HepG2 (cell line): ENCODE results near the gene CD101. TPM values are rescaled to one million over a fixed set of nuclear protein-coding genes. Genes with fewer than 3 reads are reported as not detected.

Experiments
- CEBPB ChIP-seq: IDR thresholded peaks from 2 replicates; pipeline ENCODE4 v1.6.1; 2011; ENCODE audit warnings: low read depth, low read length, improper control_type of control experiment, borderline replicate concordance
- FOXJ3 ChIP-seq: sonication (generic); formaldehyde crosslinking; IDR thresholded peaks from 2 replicates; pipeline ENCODE4 v1.4.0; 2020; ENCODE audit warnings: missing genetic modification reagents, mild to moderate bottlenecking, borderline replicate concordance
- HHEX ChIP-seq: IDR thresholded peaks from 2 replicates; pipeline ENCODE4 v1.6.1; 2016; ENCODE audit warnings: control low read depth
- HNRNPLL ChIP-seq: fragments of 200-400 bp; formaldehyde crosslinking; IDR thresholded peaks from 2 replicates; pipeline ENCODE4 v1.6.1; 2017; ENCODE audit warnings: mild to moderate bottlenecking, low read depth, low read length; ENCODE audit not compliant: poor library complexity, severe bottlenecking
- KDM6A ChIP-seq: IDR thresholded peaks from 2 replicates; pipeline ENCODE4 v1.6.1; 2016; ENCODE audit warnings: low read depth
- NFE2L1 ChIP-seq: sonication (generic); formaldehyde crosslinking; IDR thresholded peaks from 2 replicates; pipeline ENCODE4 v1.4.0; 2020; ENCODE audit warnings: missing genetic modification reagents, mild to moderate bottlenecking, borderline replicate concordance
- POLR2AphosphoS2 ChIP-seq: IDR thresholded peaks from 2 replicates; pipeline ENCODE4 v1.6.1; 2011; ENCODE audit warnings: low read depth, low read length, improper control_type of control experiment
- PPARG ChIP-seq: conservative IDR thresholded peaks from 2 replicates; pipeline ENCODE4 v1.6.1; 2016; ENCODE audit warnings: missing biosample characterization, missing genetic modification reagents
- SNRNP70 ChIP-seq: fragments of 200-400 bp; formaldehyde crosslinking; IDR thresholded peaks from 2 replicates; pipeline ENCODE4 v1.6.1; 2017; ENCODE audit warnings: mild to moderate bottlenecking, low read depth, low read length, moderate library complexity
- ZFP62 ChIP-seq: sonication (generic); formaldehyde crosslinking; IDR thresholded peaks from 2 replicates; pipeline ENCODE4 v1.4.0; 2020; ENCODE audit warnings: missing genetic modification reagents
- ZFX ChIP-seq: sonication (generic); formaldehyde crosslinking; IDR thresholded peaks from 2 replicates; pipeline ENCODE4 v1.4.0; 2020; ENCODE audit warnings: mild to moderate bottlenecking, low read depth, missing genetic modification reagents, moderate library complexity
- ZNF225 ChIP-seq: sonication (generic); formaldehyde crosslinking; IDR thresholded peaks from 2 replicates; pipeline ENCODE4 v1.4.0; 2020; ENCODE audit warnings: mild to moderate bottlenecking, missing genetic modification reagents
- ZNF253 ChIP-seq: sonication (generic); formaldehyde crosslinking; IDR thresholded peaks from 2 replicates; pipeline ENCODE4 v1.8.0; 2022; ENCODE audit warnings: mild to moderate bottlenecking, missing genetic modification reagents, borderline replicate concordance
- ZNF274 ChIP-seq: sonication (generic); formaldehyde crosslinking; IDR thresholded peaks from 2 replicates; pipeline ENCODE4 v1.5.1; 2020; ENCODE audit warnings: mild to moderate bottlenecking, missing genetic modification reagents
- ZNF510 ChIP-seq: sonication (generic); formaldehyde crosslinking; IDR thresholded peaks from 2 replicates; pipeline ENCODE4 v1.4.0; 2020; ENCODE audit warnings: low read depth, mild to moderate bottlenecking, missing genetic modification reagents
- ZNF589 ChIP-seq: sonication (generic); formaldehyde crosslinking; conservative IDR thresholded peaks from 2 replicates; pipeline ENCODE4 v1.8.0; 2022; ENCODE audit warnings: mild to moderate bottlenecking, moderate library complexity, missing genetic modification reagents
- ZNF781 ChIP-seq: sonication (generic); formaldehyde crosslinking; IDR thresholded peaks from 2 replicates; pipeline ENCODE4 v1.5.1; 2020; ENCODE audit warnings: borderline replicate concordance, mild to moderate bottlenecking, missing genetic modification reagents; ENCODE audit errors: not compliant biosample characterization
- polyA plus RNA-seq, 8 experiments: library from polyadenylated mRNA; depleted of rRNA in 3 of 8; stranded (reverse) in 7 of 8; unstranded in 1 of 8; fragments of >200 nt; fragmentation: Illumina TruSeq in 4 of 8; extraction: Trizol in 4 of 8; gene quantifications; 2 replicates each; pipeline versions ENCODE4 v1.2.1 to v1.2.3, GENCODE V29; 2011 to 2016; ENCODE audit warnings: low read depth in 4 of 8, missing spikeins in 1 of 8, mixed read lengths in 1 of 8; ENCODE audit not compliant: insufficient read depth in 1 of 8
- total RNA-seq, 5 experiments: library from RNA; depleted of rRNA; stranded (reverse); fragments of >200 nt; fragmentation: Illumina TruSeq; extraction: Trizol; gene quantifications; 2 replicates each; pipeline ENCODE4 v1.2.3, GENCODE V29; 2016; ENCODE audit warnings: low read depth in 1 of 5
- TF ChIP-seq, protein P1 (sequence below): sonication (generic); formaldehyde crosslinking; IDR thresholded peaks from 2 replicates; pipeline ENCODE4 v1.9.0; 2021; ENCODE audit warnings: missing genetic modification reagents, borderline replicate concordance
- TF ChIP-seq, protein P2 (sequence below), 2 experiments: sonication (generic) in 1 of 2; formaldehyde crosslinking in 1 of 2; IDR thresholded peaks; 2 replicates each; pipeline versions ENCODE4 v1.4.0 to v1.6.1; 2018 to 2020; ENCODE audit warnings: missing genetic modification reagents in 2 of 2, borderline replicate concordance in 1 of 2, low read depth in 1 of 2, mild to moderate bottlenecking in 1 of 2, missing biosample characterization in 1 of 2
- TF ChIP-seq, protein P3 (sequence below): sonication (generic); formaldehyde crosslinking; IDR thresholded peaks from 2 replicates; pipeline ENCODE4 v1.4.0; 2020; ENCODE audit warnings: low read depth, mild to moderate bottlenecking, missing genetic modification reagents
- TF ChIP-seq, protein P4 (sequence below): IDR thresholded peaks from 2 replicates; pipeline ENCODE4 v1.6.1; 2012; ENCODE audit warnings: low read depth, low read length, improper control_type of control experiment
- TF ChIP-seq, protein P5 (sequence below): sonication (generic); formaldehyde crosslinking; IDR thresholded peaks from 2 replicates; pipeline ENCODE4 v1.5.0; 2020; ENCODE audit warnings: mild to moderate bottlenecking, missing genetic modification reagents

CD101 gene
- total and polyA plus RNA-seq, 2 of the 13 experiments (the other 11 are each of a cell fraction or from before 2014, with no cell fraction given), result 0.05 to 0.09 TPM

DNA sequence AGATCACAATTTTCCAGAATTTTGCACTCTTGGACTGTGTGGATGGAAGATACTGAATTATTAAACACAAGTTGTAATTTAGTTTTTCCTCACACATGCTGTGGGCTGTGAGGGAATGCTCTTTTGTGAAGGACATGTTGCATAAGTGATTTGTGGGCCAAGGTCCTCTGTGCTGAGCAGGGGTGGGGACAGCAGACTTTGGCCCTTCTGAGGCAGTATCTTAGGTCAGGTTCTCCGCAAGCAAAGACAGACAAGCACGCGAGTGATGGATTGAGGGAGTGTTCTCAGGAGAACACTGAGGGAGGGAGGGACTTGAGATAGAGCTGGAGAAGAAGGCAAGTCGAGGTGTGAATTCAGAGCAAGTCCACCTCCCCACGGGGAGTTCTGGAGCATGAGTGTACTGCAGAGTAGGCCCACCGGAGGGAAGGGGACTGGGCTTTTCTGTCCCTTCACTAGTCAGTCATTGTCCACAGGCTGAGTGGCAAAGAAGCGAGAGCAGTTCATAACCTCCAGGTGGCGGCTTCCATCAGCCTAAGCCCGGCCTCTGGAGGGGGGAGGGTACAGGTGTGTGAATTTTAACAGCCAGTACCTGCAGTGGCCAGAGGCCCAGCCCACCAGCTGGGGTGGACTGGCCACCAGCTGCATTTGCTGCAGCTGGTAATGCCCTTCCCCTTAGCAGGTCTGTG lies 19.1 kb upstream of the CD101 start (continued):
- TF ChIP-seq POLR2AphosphoS2 (no peak), NFE2L1 (CRISPR knock-in tag) (no peak), ZNF253 (CRISPR knock-in tag) (no peak), PPARG (CRISPR knock-in tag) (no peak), HNRNPLL (no peak), ZNF781 (CRISPR knock-in tag) (no peak), HHEX (CRISPR knock-in tag) (no peak), FOXJ3 (no peak), ZNF225 (no peak), ZFX (no peak), ZNF274 (CRISPR knock-in tag) (no peak), ZFP62 (CRISPR knock-in tag) (no peak), CEBPB (peak; percentile 74; the same call in 1 of the 2 replicates), SNRNP70 (no peak), ZNF510 (no peak), ZNF589 (CRISPR knock-in tag) (no peak), KDM6A (no peak)
- TF ChIP-seq, protein P1, sequence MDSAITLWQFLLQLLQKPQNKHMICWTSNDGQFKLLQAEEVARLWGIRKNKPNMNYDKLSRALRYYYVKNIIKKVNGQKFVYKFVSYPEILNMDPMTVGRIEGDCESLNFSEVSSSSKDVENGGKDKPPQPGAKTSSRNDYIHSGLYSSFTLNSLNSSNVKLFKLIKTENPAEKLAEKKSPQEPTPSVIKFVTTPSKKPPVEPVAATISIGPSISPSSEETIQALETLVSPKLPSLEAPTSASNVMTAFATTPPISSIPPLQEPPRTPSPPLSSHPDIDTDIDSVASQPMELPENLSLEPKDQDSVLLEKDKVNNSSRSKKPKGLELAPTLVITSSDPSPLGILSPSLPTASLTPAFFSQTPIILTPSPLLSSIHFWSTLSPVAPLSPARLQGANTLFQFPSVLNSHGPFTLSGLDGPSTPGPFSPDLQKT (CRISPR knock-in tag), result no peak
- TF ChIP-seq, protein P2, sequence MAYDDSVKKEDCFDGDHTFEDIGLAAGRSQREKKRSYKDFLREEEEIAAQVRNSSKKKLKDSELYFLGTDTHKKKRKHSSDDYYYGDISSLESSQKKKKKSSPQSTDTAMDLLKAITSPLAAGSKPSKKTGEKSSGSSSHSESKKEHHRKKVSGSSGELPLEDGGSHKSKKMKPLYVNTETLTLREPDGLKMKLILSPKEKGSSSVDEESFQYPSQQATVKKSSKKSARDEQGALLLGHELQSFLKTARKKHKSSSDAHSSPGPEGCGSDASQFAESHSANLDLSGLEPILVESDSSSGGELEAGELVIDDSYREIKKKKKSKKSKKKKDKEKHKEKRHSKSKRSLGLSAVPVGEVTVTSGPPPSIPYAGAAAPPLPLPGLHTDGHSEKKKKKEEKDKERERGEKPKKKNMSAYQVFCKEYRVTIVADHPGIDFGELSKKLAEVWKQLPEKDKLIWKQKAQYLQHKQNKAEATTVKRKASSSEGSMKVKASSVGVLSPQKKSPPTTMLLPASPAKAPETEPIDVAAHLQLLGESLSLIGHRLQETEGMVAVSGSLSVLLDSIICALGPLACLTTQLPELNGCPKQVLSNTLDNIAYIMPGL (CRISPR knock-in tag; IDR thresholded peaks at IDR 0.05; ENCODE audit: borderline replicate concordance in 1 of 2, low read depth in 1 of 2), result no peak
- TF ChIP-seq, protein P3, sequence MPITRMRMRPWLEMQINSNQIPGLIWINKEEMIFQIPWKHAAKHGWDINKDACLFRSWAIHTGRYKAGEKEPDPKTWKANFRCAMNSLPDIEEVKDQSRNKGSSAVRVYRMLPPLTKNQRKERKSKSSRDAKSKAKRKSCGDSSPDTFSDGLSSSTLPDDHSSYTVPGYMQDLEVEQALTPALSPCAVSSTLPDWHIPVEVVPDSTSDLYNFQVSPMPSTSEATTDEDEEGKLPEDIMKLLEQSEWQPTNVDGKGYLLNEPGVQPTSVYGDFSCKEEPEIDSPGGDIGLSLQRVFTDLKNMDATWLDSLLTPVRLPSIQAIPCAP, result no peak
- TF ChIP-seq, protein P4, sequence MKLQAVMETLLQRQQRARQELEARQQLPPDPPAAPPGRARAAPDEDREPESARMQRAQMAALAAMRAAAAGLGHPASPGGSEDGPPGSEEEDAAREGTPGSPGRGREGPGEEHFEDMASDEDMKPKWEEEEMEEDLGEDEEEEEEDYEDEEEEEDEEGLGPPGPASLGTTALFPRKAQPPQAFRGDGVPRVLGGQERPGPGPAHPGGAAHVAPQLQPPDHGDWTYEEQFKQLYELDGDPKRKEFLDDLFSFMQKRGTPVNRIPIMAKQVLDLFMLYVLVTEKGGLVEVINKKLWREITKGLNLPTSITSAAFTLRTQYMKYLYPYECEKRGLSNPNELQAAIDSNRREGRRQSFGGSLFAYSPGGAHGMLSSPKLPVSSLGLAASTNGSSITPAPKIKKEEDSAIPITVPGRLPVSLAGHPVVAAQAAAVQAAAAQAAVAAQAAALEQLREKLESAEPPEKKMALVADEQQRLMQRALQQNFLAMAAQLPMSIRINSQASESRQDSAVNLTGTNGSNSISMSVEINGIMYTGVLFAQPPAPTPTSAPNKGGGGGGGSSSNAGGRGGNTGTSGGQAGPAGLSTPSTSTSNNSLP, result 0 out of 2 replicates have a peak, but pooled peaks have one; percentile 29
- TF ChIP-seq, protein P5, sequence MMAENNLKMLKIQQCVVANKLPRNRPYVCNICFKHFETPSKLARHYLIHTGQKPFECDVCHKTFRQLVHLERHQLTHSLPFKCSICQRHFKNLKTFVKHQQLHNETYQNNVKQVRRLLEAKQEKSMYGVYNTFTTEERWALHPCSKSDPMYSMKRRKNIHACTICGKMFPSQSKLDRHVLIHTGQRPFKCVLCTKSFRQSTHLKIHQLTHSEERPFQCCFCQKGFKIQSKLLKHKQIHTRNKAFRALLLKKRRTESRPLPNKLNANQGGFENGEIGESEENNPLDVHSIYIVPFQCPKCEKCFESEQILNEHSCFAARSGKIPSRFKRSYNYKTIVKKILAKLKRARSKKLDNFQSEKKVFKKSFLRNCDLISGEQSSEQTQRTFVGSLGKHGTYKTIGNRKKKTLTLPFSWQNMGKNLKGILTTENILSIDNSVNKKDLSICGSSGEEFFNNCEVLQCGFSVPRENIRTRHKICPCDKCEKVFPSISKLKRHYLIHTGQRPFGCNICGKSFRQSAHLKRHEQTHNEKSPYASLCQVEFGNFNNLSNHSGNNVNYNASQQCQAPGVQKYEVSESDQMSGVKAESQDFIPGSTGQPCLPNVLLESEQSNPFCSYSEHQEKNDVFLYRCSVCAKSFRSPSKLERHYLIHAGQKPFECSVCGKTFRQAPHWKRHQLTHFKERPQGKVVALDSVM (CRISPR knock-in tag), result no peak
